Psoas muscle (tissue), 8 donors: ENCODE results near the gene ETF1. TPM values are rescaled to one million over a fixed set of nuclear protein-coding genes. Genes with fewer than 3 reads are reported as not detected.

Source experiments
- ATAC-seq, 4 donors: fragments of 200-7000 bp; cut with Tn5 transposase; one replicate each; pipeline ENCODE4 v1.9.1; 2020; ENCODE audit warnings: moderate library complexity in 3 of 4, mild to moderate bottlenecking in 2 of 4
- DNase-seq, 2 donors: peaks; one replicate each; pipeline ENCODE4 v3.0.0-alpha.2; 2020
- H3K27ac ChIP-seq: fragments of 200-600 bp; one replicate; pipeline ENCODE4 v1.8.0; 2022
- H3K27me3 ChIP-seq, 3 donors: fragments of 200-600 bp in 1 of 3; one replicate each; pipeline versions ENCODE4 v1.6.1 to v1.8.0; 2013 to 2022; ENCODE audit warnings: low read length in 2 of 3, mild to moderate bottlenecking in 2 of 3, moderate library complexity in 1 of 3; ENCODE audit not compliant: insufficient read depth in 3 of 3
- H3K36me3 ChIP-seq, 2 donors: fragments of 200-600 bp in 1 of 2; one replicate each; pipeline versions ENCODE4 v1.6.1 to v1.8.0; 2013 to 2022; ENCODE audit warnings: low read depth in 1 of 2, mild to moderate bottlenecking in 1 of 2, moderate library complexity in 1 of 2; ENCODE audit not compliant: insufficient read depth in 1 of 2
- H3K4me1 ChIP-seq: fragments of 200-600 bp; one replicate; pipeline ENCODE4 v1.8.0; 2022
- H3K4me3 ChIP-seq: fragments of 200-600 bp; one replicate; pipeline ENCODE4 v1.8.0; 2022; ENCODE audit warnings: mild to moderate bottlenecking
- H3K9me3 ChIP-seq: fragments of 200-600 bp; one replicate; pipeline ENCODE4 v1.8.0; 2022
- CTCF ChIP-seq: fragments of 200-600 bp; IDR thresholded peaks from one replicate; pipeline ENCODE4 v1.8.0; 2022; ENCODE audit warnings: antibody characterized with exemption
- WGBS, 3 donors: extraction: QIAGEN DNeasy Blood & Tissue Kit; methylation state at CpG; one replicate each; pipeline versions ENCODE4 v1.1.6 to v1.1.7; 2013; 5-methylcytosine and 5-hydroxymethylcytosine counted together
- intact Hi-C, 2 donors: fragments of 100-400 bp; cut with DNase I; formaldehyde crosslinking; loops; one replicate each; pipeline versions ENCODE4 v1.11.0 to v1.14.2; 2022
- polyA plus RNA-seq, 3 donors: library from polyadenylated mRNA; stranded (reverse); fragments of 200-250 nt; gene quantifications; one replicate each; pipeline ENCODE4 v1.2.3, GENCODE V29; 2013
- total RNA-seq, 4 donors: library from RNA; stranded (reverse); fragmentation: NEBNext Ultra II Directional in 2 of 4; extraction: Animal tissue kit (Norgen Biotek cat#: 25700) in 2 of 4; gene quantifications; one replicate each; pipeline versions ENCODE4 v1.2.1 to v1.2.4, GENCODE V29; 2021 to 2023
- donor health status: healthy with polysubstance abuse.
- donor health status: DM: no; HTN: no; CAD: no; lungs with moderate emphysema.
- donor health status: Bipolar disorder and iron deficiency.
- donor health status: healthy.
- donor health status: DM: yes; HTN: yes; CAD: no.
- donor health status: DM: no; HTN: no; CAD: no.
- donor health status: DM: no; HTN: no; CAD: no.
- donor health status: DM: yes; HTN: yes; CAD: no.

The ETF1 gene
- total and polyA plus RNA-seq, 7 donors: 72.3 to 212 (median 153) TPM

- Histone ChIP-seq H3K9me3 (no peaks in the 10 kb centered on the region), H3K4me3 (no peak overlapping the region), H3K27me3 (no peaks in the 10 kb centered on the region), H3K4me1 (peaks cover 5% of the 10 kb centered on the region), H3K36me3 (peaks cover 4 to 6% of the 10 kb centered on the region in 2 donors), H3K27ac (no peak overlapping the region)
- intact Hi-C loops: no loop called here
- DNase-seq: no peak
- WGBS, 3 donors: 91 to 96% (median 92%) methylated on average over 2 of the region's 2 CpGs
- peak in 1 of 4 donors; percentile 0 for ATAC-seq
- TF ChIP-seq CTCF: no peak
Observed at GRCh38 chr5:138471052-138471361, 72.0 kb downstream of the ETF1 start.

GRCh38 chr5:138470322-138471051 is 72.5 kb downstream of the ETF1 start:
- ATAC-seq (peak in 2 of 4 donors; percentile 6 to 7), DNase-seq (no peak)
- H3K27me3 ChIP-seq: no peaks in the 10 kb centered on the region
- H3K9me3 ChIP-seq: no peaks in the 10 kb centered on the region
- 74 to 85% (median 77%) methylated on average over 3 of the region's 3 CpGs for WGBS, 3 donors
- no peak overlapping the region for H3K4me3 ChIP-seq
- peaks cover 4 to 6% of the 10 kb centered on the region in 2 donors for H3K36me3 ChIP-seq
- peaks cover 5% of the 10 kb centered on the region for H3K4me1 ChIP-seq
- intact Hi-C loops: no loop called here
- H3K27ac ChIP-seq: no peak overlapping the region
- TF ChIP-seq CTCF: no peak

GRCh38 chr5:138469540-138470321 is 73.3 kb downstream of the ETF1 start:
- H3K4me1 ChIP-seq: peaks cover 5% of the 10 kb centered on the region
- 50 to 56% (median 52%) methylated on average over 8 of the region's 8 CpGs for WGBS, 3 donors
- H3K27ac ChIP-seq: no peak overlapping the region
- peaks cover 4 to 6% of the 10 kb centered on the region in 2 donors for H3K36me3 ChIP-seq
- no peaks in the 10 kb centered on the region for H3K9me3 ChIP-seq
- no peak overlapping the region for H3K4me3 ChIP-seq
- H3K27me3 ChIP-seq: no peaks in the 10 kb centered on the region
- intact Hi-C loops: loop anchor here in 1 of 2 donors (5.0 kb wide), 1 partner anchor 33 kb away; no protein-coding TSS in a partner anchor
- peak in 3 of 4 donors; percentile 5 to 15 (median 12) for ATAC-seq
- peak in 1 of 2 donors; percentile 39 for DNase-seq
- TF ChIP-seq CTCF: no peak

- Histone ChIP-seq H3K9me3 (no peaks in the 10 kb centered on the region), H3K4me3 (no peak overlapping the region), H3K36me3 (peaks cover 4 to 6% of the 10 kb centered on the region in 2 donors), H3K4me1 (peaks cover 5% of the 10 kb centered on the region), H3K27ac (no peak overlapping the region), H3K27me3 (no peaks in the 10 kb centered on the region)
- TF ChIP-seq CTCF: no peak
- no peak for ATAC-seq
- no peak for DNase-seq
- intact Hi-C loops: loop anchor here in 1 of 2 donors (5.0 kb wide), 1 partner anchor 33 kb away; no protein-coding TSS in a partner anchor
- 87 to 92% (median 91%) methylated on average over 8 of the region's 8 CpGs for WGBS, 3 donors
Observed at GRCh38 chr5:138468966-138469539, 74.0 kb downstream of the ETF1 start.
